ENCODE data around the gene METTL21A. TPM values are rescaled to one million over a fixed set of nuclear protein-coding genes. Genes with fewer than 3 reads are reported as not detected.

Gene METTL21A
- total and polyA plus RNA-seq, 9 of the 15 experiments (the other 6 are each of a cell fraction or from before 2014, with no cell fraction given) = 9.1 to 46.5 (median 37.4) TPM

GRCh38 chr2:207632575-207633493, 7.6 kb upstream of the METTL21A start (continued):
- no peak; the same call in 1 of the 2 replicates for TF ChIP-seq MAFF (IDR thresholded peaks at IDR 0.05; ENCODE audit: low read length)
- no peak for TF ChIP-seq WHSC1 (IDR thresholded peaks at IDR 0.05; ENCODE audit: low read length)
- TF ChIP-seq ATF3 (IDR thresholded peaks at IDR 0.05) = peak; percentile 52
- no peak for TF ChIP-seq ATF3 (CRISPR knock-in tag; conservative IDR thresholded peaks at IDR 0.05)
- no peak for TF ChIP-seq IRF1 (CRISPR knock-in tag; IDR thresholded peaks at IDR 0.05; ENCODE audit: borderline replicate concordance)
- TF ChIP-seq BRD9 (IDR thresholded peaks at IDR 0.05; ENCODE audit: low read depth, partially characterized antibody) = no peak
- no peak for TF ChIP-seq PATZ1 (CRISPR knock-in tag; IDR thresholded peaks at IDR 0.05; ENCODE audit: borderline replicate concordance)
- peak in 1 of 2 experiments; percentile 45; a peak in 1 of 4 replicates for TF ChIP-seq ZNF318 (IDR thresholded peaks at IDR 0.05; ENCODE audit: borderline replicate concordance in 1 of 2, low read depth in 1 of 2)
- peak; percentile 98 for TF ChIP-seq MEIS2 (IDR thresholded peaks at IDR 0.05; ENCODE audit: partially characterized antibody)
- no peak for TF ChIP-seq RAD21 (CRISPR knock-in tag; conservative IDR thresholded peaks at IDR 0.05 in 1 of 2, IDR thresholded peaks at IDR 0.05 in 1 of 2)
- no peak for TF ChIP-seq EZH2 (IDR thresholded peaks at IDR 0.05; ENCODE audit: borderline replicate concordance, low read depth, low read length)

Data from K562 (cell line).